Measurements from ENCODE around the gene SMYD4.

The SMYD4 gene

DNA sequence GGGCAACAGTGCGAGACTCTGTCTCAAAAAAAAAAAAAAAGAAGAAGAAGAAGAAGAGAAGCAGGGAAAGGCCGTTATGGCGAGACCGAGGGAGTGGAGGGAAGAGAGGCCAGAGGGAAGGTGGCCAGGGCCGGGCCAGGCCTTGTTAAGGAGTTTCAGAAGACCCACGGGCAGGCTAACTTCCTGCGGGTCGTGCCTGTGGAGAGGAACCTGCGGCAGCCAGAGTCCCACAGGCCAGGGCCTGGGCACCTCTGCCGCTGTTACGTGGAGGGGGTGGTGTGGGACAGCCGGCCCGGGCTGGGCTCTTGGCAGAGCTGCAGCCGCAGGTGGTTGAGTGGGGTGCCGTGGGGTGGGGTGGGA, 99.8 kb downstream of the SMYD4 start:
- DNase-seq = no peak
